ENCODE measurements around the gene ARID5B. TPM values are rescaled to one million over a fixed set of nuclear protein-coding genes. Genes with fewer than 3 reads are reported as not detected.
A peak's percentile ranks its signal among the peaks of the same experiment; 100 is the strongest.

The ARID5B gene
- polyA plus RNA-seq, 3 donors: 1.00 to 2.5 (median 1.5) TPM

DNA sequence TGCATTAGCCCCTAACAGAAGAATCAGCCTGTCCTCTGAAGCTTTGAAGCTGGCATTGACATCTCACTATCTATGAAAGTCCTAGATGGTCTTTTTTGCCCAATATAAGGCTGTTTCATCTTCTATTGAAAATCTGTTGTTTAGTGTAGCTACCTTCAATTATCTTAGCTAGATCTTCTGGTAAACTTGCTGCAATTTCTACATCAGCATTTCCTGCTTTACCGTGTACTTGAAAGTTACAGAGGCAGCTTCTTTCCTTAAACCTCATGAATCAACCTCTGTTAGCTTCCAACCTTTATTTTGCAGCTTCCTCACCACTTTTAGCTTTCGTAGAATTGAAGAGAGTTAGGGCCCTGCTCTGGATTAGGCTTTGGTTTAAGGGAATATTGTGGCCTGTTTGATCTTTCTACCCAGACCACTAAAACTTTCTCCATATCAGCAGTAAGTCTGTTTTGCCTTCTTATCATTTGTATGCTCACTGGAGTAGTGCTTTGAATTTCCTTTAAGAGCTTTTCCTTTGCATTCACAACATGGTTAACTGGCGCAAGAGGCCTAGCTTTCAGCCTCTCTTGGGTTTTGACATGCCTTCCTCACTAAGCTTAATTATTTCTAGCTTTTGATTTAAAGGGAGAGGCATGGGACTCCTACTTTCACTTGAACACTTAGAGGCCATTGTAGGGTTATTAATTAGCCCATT lies 32.5 kb downstream of the ARID5B start:
- no peak for TF ChIP-seq CTCF (IDR thresholded peaks at IDR 0.05)
- Histone ChIP-seq H4K20me1 (ENCODE audit: insufficient read depth, low read length) (no peaks in the 10 kb centered on the region), H3K79me2 (ENCODE audit: insufficient read depth, low read length) (no peaks in the 10 kb centered on the region), H3K9me3 (replicated peaks in 1 of 2; ENCODE audit: control insufficient read depth in 1 of 2, insufficient read depth in 1 of 2, low read length in 2 of 2) (no peaks in the 10 kb centered on the region), H3K4me2 (replicated peaks; ENCODE audit: extremely low read depth, low read length, poor library complexity, severe bottlenecking) (no peak overlapping the region), H2AFZ (ENCODE audit: insufficient read depth, low read depth, low read length, poor library complexity, severe bottlenecking) (no peak overlapping the region), H3K27ac (ENCODE audit: low read depth in 1 of 2, low read length in 2 of 2) (no peak overlapping the region), H3K27me3 (ENCODE audit: control insufficient read depth in 2 of 2, insufficient read depth in 2 of 2, low read length in 2 of 2) (no peaks in the 10 kb centered on the region), H3K36me3 (replicated peaks in 1 of 2; ENCODE audit: control insufficient read depth in 1 of 2, insufficient read depth in 2 of 2, low read length in 2 of 2) (no peaks in the 10 kb centered on the region), H3K9ac (ENCODE audit: insufficient read depth, low read length, poor library complexity, severe bottlenecking) (no peak overlapping the region), H3K4me3 (replicated peaks in 1 of 3; ENCODE audit: low read depth in 2 of 3, low read length in 3 of 3) (no peak overlapping the region), H3K4me1 (ENCODE audit: control insufficient read depth in 1 of 2, insufficient read depth in 2 of 2, low read length in 2 of 2) (peaks cover 8 to 10% of the 10 kb centered on the region in 2 donors)
- no peak for DNase-seq
- Mint-ChIP-seq H3K27ac (peak overlapping the region in 2 of 7 donors; percentile 3 to 48), H3K9me3 (peaks cover 0 to 4% (median 0%) of the 10 kb centered on the region in 7 donors), H3K36me3 (peaks cover 11 to 21% of the 10 kb centered on the region in 2 donors), H3K27me3 (ENCODE audit: low read depth in 3 of 3) (no peaks in the 10 kb centered on the region), H3K4me1 (peaks cover 19% of the 10 kb centered on the region), H3K4me3 (no peak overlapping the region)
- WGBS (ENCODE audit: insufficient coverage): 0% methylated on average over 1 of the region's 3 CpGs
- intact Hi-C loops (cut with micrococcal nuclease): no loop called here

DNA sequence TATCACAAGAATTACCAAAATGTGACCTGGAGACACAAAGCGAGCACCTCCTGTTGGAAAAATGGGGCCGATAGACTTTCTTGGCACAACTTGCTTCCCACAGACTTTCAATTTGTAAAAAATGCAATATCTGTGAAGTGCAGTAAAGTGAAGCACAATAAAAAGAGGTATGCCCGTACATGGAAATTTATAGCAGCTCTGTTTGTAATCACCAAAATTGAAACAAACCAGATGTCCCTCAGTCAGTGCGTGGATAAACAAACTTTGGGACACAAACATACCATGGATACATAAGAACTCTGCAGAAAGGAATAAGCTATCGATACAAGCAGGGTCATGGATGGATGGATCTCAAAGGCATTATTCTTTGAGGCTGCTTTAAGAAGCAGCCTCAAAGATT lies 33.6 kb downstream of the ARID5B start:
- intact Hi-C loops (cut with micrococcal nuclease): no loop called here
- no peak overlapping the region for H2AFZ ChIP-seq (ENCODE audit: insufficient read depth, low read depth, low read length, poor library complexity, severe bottlenecking)
- H3K4me1 ChIP-seq (ENCODE audit: control insufficient read depth in 1 of 2, insufficient read depth in 2 of 2, low read length in 2 of 2): peaks cover 8 to 19% of the 10 kb centered on the region in 2 donors
- no peak overlapping the region for H3K4me3 ChIP-seq (replicated peaks in 1 of 3; ENCODE audit: low read depth in 2 of 3, low read length in 3 of 3)
- H4K20me1 ChIP-seq (ENCODE audit: insufficient read depth, low read length): no peaks in the 10 kb centered on the region
- Mint-ChIP-seq H3K36me3 (peaks cover 7 to 22% of the 10 kb centered on the region in 2 donors), H3K27ac (no peak overlapping the region), H3K4me3 (no peak overlapping the region), H3K27me3 (ENCODE audit: low read depth in 3 of 3) (no peaks in the 10 kb centered on the region), H3K9me3 (peaks cover 0 to 4% (median 0%) of the 10 kb centered on the region in 7 donors), H3K4me1 (peaks cover 25% of the 10 kb centered on the region)
- H3K27me3 ChIP-seq (ENCODE audit: control insufficient read depth in 2 of 2, insufficient read depth in 2 of 2, low read length in 2 of 2): no peaks in the 10 kb centered on the region
- DNase-seq: no peak
- H3K79me2 ChIP-seq (ENCODE audit: insufficient read depth, low read length): no peaks in the 10 kb centered on the region
- TF ChIP-seq CTCF (IDR thresholded peaks at IDR 0.05): no peak
- H3K4me2 ChIP-seq (replicated peaks; ENCODE audit: extremely low read depth, low read length, poor library complexity, severe bottlenecking): no peak overlapping the region
- no peaks in the 10 kb centered on the region for H3K9me3 ChIP-seq (replicated peaks in 1 of 2; ENCODE audit: control insufficient read depth in 1 of 2, insufficient read depth in 1 of 2, low read length in 2 of 2)
- no peak overlapping the region for H3K27ac ChIP-seq (ENCODE audit: low read depth in 1 of 2, low read length in 2 of 2)
- H3K36me3 ChIP-seq (replicated peaks in 1 of 2; ENCODE audit: control insufficient read depth in 1 of 2, insufficient read depth in 2 of 2, low read length in 2 of 2): no peaks in the 10 kb centered on the region
- no peak overlapping the region for H3K9ac ChIP-seq (ENCODE audit: insufficient read depth, low read length, poor library complexity, severe bottlenecking)
- WGBS (ENCODE audit: insufficient coverage): no CpG with 5 or more reads among the region's 5 CpGs
